DMS153 treated with DMSO at 0.1 percent for 48 hours (cell line): ENCODE measurements around the gene SASH1.

Source experiments
- DNase-seq: peaks from one replicate; lab custom pipeline; 2025; ENCODE audit not compliant: unreplicated experiment; lab: John Stamatoyannopoulos, UW

Gene SASH1

DNA sequence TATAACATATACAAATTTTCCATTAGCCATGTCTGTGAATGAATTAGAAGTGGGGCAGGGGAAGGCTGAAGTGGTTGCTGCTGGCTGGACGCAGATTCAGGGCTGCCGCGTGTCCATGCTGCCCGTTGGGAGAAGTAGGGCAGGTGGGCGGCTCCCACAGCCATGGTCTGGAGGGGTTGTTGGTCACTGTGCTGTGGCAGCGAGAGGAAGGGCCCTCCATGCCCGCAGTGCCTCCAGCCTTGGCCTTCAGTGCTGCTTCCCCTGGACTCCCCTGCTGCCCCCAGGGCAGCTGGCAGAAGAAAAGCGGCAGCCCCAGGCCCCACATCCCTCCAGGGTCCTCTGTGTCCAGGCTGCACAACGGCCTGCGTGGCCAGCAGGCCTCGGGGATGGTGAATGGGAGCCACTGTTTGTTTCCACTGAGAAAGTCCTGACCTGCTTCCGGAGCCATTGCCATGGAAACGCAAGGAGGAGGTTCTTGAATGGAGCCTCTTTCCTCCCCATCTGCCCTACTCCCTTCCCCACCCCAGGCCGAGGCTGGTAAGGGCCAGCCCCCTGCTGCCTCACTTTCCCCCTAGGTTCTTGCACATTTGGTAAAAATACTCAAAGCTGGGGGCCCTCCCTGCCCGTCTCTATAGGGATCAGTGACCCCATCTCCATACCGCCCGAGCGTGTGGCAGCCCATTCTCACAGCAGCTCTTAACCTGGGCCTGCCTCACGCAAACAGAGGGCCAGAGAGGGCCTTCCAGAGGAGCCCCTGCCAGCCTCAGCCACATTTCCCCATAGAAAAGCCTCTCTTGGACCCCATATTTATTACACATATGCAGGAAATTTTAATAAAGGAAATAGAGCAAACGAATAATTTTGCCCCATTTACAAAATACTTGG lies 113.3 kb downstream of the SASH1 start:
- DNase-seq = no peak

DNA sequence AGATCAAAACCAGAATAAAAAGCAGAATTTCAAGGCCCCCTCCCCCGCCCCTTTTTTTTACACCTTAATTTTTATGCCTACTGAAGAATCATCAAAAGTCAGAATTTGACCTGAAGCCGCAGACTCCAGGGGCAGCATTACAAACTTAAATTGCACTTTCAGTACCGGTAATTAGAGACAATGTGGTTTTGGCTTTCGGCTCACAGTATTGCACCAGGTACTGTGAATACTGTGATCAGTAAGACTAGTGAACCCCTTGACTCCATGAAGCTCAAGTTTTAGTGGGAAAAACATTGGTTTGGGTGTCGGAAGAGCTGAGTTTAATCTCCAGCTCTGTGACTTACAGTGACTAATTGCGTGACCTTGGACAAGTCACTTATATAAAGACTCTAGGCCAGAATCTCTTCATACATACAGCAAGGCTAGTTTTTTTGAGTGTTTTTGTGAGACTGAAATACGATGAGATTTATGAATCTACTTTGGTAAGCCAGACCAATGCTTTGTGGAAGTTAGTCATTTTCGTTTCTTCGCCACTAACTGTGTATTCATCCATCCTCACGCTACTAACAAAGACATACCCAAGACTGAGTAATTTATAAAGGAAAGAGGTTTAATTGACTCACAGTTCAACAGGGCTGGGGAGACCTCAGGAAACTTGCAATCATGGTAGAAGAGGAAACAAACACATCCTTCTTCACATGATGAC lies 114.7 kb downstream of the SASH1 start:
- no peak for DNase-seq

DNA sequence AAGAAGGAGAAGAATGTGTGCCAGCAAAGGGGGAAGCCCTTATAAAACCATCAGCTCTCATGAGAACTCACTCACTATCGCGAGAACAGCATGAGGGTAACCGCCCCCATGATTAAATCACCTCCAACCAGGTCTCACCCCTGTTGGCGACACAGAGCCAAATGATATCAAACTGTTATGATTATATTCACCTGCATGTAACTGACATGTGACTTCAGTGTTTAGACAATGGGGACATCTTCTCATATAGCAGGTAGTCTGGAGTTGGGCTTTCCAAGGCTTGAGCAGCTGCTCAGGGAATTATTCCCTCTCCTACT lies 115.2 kb downstream of the SASH1 start:
- DNase-seq = no peak

DNA sequence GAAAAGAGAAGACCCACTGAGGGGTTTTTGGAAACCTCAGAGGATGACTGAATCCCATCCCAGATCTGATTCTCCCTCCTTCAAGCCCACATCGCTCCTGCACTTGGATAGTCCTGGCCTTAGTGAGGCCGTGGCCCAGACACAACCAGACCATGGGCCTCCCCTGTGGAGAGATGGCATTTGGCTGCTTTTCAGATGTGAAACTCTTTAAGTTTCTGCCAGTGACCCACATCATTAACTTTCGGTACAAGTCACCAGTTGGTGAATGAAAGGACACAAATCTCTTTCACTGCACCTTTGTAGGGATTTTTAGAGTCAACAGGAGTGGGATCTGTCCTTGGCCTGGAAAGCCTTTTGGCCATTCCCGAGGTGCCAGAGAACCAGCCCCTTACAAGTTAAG lies 116.6 kb downstream of the SASH1 start:
- DNase-seq = no peak

DNA sequence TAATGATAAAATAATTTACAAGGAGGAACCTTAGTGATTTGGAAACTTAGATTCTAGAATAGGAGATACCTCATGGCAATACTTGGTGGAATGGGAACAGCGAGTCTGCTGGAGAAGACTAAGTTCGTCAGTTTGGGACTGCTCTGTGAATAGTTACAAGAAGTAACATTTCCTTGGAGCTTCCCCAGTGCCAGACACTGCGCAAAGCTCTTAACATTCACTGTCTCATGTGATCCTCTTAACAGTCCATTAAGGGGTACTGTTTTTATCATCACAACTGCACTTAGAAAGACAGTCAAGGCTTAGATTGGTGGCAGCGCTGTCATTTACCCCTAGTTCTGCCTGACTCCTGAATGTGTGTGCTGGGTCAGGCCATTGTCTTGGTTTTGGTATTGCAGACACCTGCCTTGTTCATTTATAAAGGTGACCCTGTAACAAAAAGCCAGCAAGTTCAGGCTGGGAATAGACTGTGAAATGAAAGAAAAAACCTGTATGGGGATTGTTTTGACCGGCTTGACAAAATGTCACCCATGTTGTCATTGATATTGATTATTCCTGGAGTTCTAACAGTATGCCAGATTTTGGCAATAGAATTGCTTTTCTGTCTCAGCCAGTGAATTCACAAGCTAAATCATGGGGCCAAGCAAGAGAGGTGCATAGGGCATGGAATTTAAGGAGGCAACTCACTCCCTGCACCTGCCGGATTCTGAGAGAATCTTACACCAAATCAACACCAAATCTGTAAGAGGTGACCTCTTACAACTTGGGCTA lies 118.4 kb downstream of the SASH1 start:
- DNase-seq = no peak

DNA sequence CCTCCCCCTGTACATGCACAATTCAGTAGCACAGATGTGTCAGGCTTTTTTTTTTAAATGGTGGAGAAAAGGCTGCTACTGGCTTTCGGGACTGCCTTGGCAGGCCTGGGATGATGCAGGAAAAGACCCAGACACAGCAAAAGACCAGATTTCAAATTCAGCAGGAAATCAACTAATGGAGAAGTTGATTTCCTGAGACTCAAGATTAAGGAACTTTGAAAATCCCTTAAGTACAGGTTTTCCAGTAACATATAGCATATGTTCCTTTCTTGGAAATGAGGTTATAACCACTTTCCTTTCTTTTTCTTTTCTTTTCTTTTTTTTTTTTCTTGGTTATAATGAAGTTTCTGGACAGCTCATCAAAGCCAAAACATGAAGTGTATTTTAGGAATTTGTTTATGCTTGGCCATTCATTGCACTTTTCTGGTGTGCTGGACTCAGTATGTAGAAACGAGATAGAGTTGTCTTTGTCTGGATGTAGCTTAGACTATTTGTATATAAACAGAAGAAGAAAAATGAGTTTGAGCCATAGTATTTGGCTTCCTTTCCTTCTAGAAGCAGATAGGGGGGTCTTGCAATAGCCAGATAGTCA lies 119.4 kb downstream of the SASH1 start:
- DNase-seq = no peak

DNA sequence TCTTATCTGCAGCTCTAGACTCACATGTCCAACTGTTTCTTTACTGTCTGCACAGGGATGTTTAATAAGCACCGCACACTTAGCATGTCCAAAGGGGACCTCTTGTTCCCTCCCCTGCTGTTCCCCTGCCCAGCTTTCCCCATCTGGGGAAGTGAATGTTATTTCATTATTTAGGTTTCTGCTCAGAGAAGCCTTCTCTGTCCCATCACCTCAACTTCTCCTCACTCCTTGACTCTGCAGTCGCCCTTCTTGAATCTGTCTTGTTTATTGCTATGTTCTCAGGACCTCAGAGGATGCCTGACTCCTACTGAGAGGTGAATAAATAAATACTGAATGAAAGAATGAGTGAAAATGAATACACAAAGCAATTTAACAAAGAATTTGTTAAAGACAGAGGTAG lies 121.0 kb downstream of the SASH1 start:
- DNase-seq = no peak

DNA sequence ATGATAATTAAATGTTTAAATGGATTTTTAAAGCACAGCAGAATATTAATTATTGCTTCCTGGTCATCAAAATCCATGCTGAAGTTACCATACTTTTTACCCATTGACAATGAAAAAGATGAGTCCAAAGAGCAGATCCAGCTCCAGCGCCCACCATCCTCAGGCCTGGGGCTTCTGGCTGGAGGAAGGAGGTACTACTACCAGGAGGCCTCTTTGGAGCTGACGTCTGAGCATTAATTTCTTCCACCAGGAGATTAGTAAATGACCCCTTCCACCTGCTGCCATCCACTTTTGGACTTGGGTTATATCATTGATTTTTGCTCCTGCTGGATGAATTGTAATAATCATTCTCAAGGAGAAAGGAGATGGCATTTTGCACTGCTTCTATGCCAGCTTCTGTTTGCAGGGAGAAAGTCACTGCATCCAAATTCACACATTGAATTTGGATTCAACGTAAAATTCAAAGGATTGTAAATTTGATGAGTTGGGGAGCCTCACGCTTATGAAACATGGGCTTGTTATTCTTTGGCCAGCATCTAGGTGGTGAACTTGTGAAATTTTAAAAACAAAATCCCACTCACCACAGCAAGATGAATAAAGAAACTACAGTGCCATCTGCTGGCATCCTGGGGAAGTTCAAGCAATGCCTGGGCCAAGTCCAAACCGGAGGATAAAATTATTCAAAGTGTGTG lies 121.8 kb downstream of the SASH1 start:
- DNase-seq = peak; percentile 29

DNA sequence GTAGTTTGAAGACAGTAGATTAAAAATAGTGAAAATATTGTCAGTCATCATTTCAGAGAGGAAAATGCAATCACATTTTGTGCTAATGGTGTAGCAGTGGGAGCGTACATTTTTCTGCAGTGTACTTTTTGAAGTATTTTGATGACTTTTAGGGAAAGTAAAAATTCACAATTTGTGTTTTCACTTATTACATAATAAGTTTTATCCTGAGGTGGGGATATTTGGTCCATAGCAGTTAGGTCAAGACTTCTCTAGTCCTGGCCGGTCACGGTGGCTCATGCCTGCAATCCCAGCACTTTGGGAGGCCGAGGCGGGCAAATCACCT lies 122.3 kb downstream of the SASH1 start:
- DNase-seq = no peak

DNA sequence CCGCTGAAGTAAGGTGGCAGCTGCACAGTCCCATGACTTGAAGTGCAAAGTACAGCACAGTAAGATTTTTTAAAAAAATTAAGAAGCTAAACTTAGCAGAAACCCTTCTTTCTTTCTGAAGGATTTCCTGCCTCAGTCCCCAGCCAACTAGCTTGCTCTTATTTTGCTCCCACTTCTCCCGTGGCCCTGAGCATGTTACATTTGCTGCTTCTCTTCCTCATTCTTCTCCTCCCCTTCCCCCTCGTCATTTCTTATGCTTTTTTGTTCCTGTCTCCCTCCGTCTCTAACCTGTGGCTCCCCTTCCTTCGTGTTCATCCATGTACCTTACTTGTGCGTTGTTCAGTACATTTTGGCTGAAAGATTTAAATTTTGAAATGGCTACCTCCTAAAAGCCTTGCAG lies 123.0 kb downstream of the SASH1 start:
- no peak for DNase-seq

DNA sequence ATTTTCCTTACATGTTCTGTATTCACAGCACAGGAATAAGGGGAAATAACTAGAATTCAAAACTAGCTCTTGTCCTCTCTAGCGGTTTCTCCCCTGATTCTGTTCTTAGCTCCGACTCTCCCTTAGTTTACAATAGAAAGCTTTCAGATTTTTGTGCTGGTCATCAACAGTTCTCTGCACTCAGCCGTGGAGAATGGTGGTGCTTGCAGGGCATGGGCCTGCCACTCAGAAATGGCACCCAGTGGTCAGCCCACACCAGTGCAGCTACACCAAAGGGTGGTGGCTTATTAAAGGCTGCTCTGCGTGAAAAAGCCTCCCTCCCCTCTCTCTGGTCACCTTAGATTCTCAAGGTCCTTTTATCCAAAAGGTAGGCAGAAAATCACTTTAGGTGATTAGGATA lies 123.5 kb downstream of the SASH1 start:
- no peak for DNase-seq

DNA sequence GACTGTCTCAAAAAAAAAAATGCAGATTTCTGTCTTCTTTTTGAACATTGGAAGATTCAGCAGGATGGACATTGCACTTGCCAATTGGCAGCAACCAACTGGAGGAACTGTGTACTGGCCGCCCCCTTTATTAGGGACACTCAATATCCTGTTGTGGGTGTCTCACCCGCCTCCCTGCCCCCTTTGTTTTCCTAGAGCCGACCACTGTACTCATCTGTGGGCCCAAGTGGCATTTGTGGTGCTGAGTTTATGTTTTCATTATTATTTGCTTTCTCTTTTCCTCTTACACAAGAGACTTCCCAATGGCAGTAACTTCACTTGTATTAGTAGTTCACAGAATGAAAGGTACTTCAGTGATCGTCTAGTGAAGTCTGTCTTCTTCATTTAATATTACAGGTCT lies 125.3 kb downstream of the SASH1 start:
- DNase-seq = no peak

DNA sequence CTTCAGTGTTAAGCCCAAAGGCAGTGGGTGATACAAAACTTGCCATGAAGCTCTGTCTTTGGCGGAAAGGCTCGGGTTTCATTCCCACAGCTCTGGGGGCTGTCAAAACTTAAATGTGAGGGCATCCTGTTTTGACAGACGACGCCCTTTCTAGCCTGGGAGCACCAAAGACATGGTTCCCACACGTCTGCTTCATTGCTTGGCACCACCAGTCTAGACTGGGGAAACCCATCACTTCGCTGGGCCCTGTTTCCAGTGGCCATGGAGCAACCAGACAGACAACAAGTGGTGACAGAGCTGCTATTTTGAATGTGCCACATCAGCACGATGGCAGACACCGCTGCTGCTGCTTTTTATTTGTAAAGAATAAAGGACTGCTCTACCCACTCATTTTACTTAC lies 127.5 kb downstream of the SASH1 start:
- no peak for DNase-seq

DNA sequence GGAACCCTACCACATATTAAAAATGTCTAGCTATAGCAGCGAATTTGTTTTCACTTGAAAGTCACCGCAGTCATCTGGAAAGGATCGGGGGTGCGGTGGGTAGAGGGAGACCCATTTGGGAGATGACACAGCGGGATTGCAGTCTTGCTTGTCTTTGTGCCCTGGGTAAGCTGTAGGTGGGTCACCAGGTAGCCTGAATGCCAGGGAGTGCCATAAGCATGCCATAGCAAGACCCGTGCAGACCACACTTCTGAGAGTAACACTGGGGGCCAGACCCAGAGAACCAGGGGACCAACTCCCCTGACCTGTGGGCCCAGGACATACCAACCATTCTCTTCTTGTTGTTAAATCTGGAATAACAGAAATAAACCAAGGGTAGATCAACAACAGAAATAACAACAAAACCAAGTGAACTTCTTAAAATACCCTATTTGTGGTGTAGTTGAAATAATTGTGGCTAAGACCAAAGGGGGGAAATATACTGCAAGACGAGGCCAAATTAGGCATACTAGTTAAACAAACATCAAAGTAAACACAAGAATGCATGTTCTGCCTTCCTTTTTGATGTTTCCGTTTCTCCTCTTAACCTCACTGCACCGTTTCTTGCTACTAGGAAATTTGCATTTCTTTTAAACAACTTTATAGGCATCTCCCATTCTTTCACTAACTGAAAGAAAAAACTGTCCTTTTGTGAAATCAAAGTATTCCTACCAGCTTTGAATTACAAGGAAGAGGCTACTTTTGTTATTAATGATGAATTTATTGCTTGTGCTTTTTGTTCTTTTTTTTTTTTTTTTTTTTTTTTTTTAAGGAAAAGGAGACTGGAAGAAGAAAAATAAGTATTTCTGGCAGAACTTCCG lies 128.2 kb downstream of the SASH1 start:
- no peak for DNase-seq

DNA sequence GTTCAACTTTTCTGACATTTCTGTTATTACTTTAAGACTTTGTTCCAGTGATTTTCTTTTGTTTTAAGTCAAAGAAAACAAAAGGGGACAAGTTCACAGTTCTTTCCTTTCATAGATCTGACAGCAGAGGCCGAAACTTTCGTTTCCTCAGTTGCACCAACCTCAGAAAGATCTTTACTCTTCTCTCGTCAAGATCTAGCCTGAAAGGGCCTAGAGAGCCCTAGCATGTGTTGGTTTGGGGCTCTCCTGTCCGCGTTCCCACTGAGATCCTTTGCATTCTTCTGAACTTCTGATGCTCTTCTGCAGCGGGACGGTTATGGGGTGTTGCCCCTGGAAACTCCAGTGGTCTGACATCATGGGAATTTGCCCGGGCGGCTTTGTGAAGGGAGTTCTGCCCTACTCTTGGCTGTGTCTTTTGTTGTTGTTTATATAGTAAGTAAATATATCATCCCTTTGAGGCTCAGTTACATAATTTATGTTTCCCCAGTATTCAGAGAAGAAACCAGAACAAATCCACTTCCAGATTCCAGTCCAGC lies 129.1 kb downstream of the SASH1 start:
- no peak for DNase-seq

DNA sequence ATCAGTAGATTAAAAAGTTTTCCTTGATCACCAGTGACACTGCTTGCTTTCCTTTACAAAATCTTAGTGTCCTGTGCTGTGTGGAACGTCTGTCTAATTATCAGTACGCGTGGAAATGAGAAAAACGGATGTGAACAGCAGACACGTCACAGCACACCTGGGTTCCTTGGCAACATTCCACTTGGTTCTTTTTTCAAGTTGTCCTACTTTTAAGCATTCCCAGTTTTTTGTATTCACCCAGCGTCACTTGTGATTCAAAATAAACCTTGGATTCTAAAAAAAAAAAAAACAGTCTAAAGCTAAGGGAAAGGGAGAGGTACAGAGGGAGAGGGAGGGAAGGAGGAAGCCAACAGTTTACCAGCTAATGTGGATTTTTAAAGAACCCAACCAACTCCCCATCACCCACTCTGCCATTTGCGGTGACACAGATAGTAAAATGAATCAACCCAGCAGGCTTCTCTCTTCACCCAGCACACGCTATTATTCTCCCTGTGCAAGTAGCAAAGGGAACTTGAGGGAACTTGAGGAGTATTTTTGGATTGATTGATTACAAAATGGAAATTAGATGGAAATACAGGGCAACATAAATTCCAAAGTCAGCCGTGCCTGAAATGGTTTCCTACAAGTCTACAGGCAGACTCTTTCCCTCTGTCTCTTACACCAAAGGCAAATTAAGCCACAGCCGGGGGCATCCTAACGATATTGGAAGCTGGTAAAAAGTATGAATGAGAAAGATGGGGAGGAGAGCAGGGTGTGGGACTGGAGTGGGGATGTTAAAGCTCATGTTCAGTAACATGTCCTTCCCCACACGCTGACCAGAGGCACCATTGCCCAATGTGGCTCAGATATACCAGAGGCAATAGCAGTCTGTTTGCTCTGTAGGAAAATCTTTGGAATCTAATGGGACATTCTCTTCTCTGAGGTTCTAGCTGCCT lies 129.8 kb downstream of the SASH1 start:
- no peak for DNase-seq

DNA sequence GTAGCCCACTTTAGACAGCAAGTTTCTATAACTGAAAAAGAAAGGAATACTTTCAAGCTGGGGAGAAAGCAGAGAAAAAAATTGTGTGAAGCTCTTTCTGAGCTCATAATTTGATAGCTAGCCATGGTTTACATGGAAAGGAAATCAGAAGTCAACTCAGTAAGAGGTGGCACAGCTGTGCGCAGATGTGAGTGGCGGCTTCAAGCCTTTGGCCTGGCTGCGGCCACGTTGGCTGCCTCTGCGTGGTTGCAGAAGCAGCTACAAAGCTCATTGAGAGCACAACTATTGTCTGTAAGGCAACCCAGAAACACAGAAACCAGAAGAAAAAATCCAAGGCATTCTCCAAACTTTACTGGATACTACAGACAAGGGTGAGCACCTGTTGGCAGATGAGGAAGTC lies 136.9 kb downstream of the SASH1 start:
- no peak for DNase-seq

DNA sequence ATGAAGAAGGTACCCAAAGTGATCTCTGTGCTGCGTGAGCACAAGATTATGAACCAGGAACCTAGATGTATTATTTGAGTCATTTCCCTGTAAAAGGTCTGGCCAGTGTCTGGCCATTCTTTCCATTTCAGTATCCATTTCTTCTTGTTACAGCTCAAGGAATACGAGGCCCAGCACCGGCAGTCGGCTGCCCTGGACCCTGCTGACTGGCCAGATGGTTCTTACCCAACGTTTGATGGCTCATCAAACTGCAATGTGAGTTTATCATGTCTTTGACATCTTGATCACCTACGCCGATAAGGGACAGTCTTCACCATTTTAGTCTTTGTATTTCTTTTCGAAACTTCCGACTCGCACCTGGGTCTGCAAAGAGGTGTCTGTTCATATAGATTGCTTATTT lies 144.8 kb downstream of the SASH1 start:
- DNase-seq = no peak
